Measurements from ENCODE around the gene DOCK2. TPM values are rescaled to one million over a fixed set of nuclear protein-coding genes. Genes with fewer than 3 reads are reported as not detected.

The DOCK2 gene
- total and polyA plus RNA-seq, 12 donors: 3.3 to 59.5 (median 21.0) TPM

DNA sequence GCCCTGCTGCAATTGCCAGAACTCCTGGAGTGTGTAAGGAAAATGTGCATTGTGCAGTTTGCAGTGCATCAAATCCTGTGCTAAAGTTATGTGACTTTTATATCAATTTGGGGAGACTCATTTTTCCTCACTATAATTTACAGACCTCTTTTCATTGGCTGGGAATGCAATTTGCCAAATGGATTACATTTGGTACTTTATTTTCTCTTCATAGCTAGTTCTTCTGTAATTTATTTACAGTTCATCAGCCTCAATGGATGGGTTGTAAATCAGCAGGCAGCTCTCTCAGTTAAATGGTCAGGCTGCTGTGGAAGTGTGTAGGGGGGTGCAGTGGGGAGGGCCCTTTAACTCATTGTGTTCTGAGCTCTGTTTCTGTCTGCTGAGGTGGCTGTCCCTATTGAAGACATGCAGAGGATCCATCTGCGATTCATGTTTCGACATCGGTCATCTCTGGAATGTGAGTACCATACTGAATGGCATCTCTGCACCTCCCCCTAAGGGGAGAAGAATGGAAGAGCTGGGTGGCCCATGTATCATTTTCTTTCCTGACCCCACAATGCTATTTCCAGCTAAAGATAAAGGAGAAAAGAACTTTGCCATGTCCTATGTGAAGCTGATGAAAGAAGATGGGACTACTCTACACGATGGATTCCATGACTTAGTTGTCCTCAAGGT lies 74.6 kb downstream of the DOCK2 start:
- 77 to 94% (median 86%) methylated on average over 4 of the region's 4 CpGs for WGBS, 4 donors
- intact Hi-C loops (cut with DNase I): no loop called here
- H3K4me1 ChIP-seq (replicated peaks in 1 of 2): peaks cover 6 to 12% of the 10 kb centered on the region in 2 donors
- no peak overlapping the region for H3K27ac ChIP-seq
- no peaks in the 10 kb centered on the region for H3K9me3 ChIP-seq (replicated peaks in 1 of 3)
- DNase-seq: no peak
- TF ChIP-seq, protein P1, sequence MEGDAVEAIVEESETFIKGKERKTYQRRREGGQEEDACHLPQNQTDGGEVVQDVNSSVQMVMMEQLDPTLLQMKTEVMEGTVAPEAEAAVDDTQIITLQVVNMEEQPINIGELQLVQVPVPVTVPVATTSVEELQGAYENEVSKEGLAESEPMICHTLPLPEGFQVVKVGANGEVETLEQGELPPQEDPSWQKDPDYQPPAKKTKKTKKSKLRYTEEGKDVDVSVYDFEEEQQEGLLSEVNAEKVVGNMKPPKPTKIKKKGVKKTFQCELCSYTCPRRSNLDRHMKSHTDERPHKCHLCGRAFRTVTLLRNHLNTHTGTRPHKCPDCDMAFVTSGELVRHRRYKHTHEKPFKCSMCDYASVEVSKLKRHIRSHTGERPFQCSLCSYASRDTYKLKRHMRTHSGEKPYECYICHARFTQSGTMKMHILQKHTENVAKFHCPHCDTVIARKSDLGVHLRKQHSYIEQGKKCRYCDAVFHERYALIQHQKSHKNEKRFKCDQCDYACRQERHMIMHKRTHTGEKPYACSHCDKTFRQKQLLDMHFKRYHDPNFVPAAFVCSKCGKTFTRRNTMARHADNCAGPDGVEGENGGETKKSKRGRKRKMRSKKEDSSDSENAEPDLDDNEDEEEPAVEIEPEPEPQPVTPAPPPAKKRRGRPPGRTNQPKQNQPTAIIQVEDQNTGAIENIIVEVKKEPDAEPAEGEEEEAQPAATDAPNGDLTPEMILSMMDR (IDR thresholded peaks at IDR 0.05): no peak
- H3K36me3 ChIP-seq (replicated peaks in 1 of 2): no peaks in the 10 kb centered on the region
- H3K27me3 ChIP-seq: no peaks in the 10 kb centered on the region
- no peak overlapping the region for H3K4me3 ChIP-seq

DNA sequence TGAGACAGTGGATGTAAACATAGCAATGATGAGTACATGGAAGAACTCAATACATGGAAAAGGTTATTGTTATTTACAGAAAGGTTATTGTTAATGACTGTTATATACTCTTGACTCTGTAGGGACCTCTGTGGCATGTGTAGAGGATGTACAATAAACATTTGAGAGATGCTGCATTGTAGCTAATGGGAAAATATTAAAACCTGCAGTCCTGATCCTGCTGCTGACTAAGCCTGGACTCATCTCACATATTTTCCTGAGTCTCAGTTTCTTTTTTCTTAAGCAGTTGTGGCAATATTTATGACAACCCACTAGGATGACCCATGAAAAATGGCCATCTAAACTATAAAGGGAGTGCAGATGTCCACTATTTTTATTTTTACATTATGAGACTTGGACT lies 75.4 kb downstream of the DOCK2 start:
- no peaks in the 10 kb centered on the region for H3K36me3 ChIP-seq (replicated peaks in 1 of 2)
- H3K27ac ChIP-seq: no peak overlapping the region
- H3K9me3 ChIP-seq (replicated peaks in 1 of 3): no peaks in the 10 kb centered on the region
- no peak for TF ChIP-seq POLR2A (IDR thresholded peaks at IDR 0.05)
- TF ChIP-seq, protein P1 (IDR thresholded peaks at IDR 0.05): no peak
- H3K27me3 ChIP-seq: no peaks in the 10 kb centered on the region
- H3K4me1 ChIP-seq (replicated peaks in 1 of 2): peaks cover under 1 to 9% of the 10 kb centered on the region in 2 donors
- intact Hi-C loops (cut with DNase I): no loop called here
- DNase-seq: no peak
- no peak overlapping the region for H3K4me3 ChIP-seq

DNA sequence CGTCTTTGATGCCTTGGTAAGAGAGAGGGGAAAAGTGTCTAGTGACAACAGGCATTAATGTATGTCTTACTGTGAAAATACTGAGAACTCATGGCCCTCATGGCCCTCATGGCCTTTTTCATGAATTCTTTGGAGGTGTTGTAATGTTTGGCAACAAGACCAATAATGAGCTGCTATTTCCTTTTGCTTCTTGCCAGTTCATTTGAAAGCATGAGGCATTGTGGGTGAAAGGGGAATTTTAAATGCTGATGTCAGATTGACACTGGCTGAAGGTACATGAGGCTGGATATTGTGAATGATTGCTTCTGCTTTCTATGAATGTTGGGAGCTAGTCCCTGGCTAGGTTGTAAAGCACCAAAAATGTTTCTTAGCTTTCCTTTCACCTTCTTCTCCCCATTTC lies 79.2 kb downstream of the DOCK2 start:
- Histone ChIP-seq H3K27me3 (no peaks in the 10 kb centered on the region), H3K4me3 (no peak overlapping the region), H3K9me3 (replicated peaks in 1 of 3) (no peaks in the 10 kb centered on the region), H3K27ac (no peak overlapping the region), H3K4me1 (replicated peaks in 1 of 2) (peaks cover 14 to 19% of the 10 kb centered on the region in 2 donors), H3K36me3 (replicated peaks in 1 of 2) (no peaks in the 10 kb centered on the region)
- 67 to 72% (median 72%) methylated on average over 1 of the region's 1 CpG for WGBS, 4 donors
- no peak for DNase-seq
- intact Hi-C loops (cut with DNase I): no loop called here
- TF ChIP-seq POLR2A (IDR thresholded peaks at IDR 0.05): no peak
- TF ChIP-seq, protein P1 (IDR thresholded peaks at IDR 0.05): no peak

DNA sequence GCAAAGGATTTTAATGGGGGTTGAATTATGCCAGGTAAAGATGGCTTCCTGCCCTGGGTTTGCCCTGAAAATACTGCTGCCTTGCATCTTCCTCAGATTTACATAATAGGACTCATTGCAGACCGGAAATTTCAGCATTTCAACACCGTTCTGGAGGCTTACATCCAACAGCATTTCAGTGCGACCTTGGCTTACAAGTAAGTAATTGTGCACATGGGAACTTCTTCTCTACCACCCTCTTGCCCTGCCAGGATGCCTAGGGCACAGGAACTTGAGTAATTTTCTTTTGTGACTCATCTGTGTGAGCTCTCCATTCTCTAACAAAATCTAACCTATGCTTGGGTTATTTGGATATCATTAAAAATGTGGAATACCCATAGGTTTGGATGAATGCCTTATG lies 80.2 kb downstream of the DOCK2 start:
- H3K36me3 ChIP-seq (replicated peaks in 1 of 2): no peaks in the 10 kb centered on the region
- H3K4me3 ChIP-seq: no peak overlapping the region
- 30 to 61% (median 32%) methylated on average over 3 of the region's 3 CpGs; no CpG with 5 or more reads in 1 of the 4 donors for WGBS, 4 donors
- intact Hi-C loops (cut with DNase I): no loop called here
- no peak for TF ChIP-seq POLR2A (IDR thresholded peaks at IDR 0.05)
- DNase-seq: peak in 6 of 7 donors; percentile 50 to 72 (median 64)
- H3K9me3 ChIP-seq (replicated peaks in 1 of 3): no peaks in the 10 kb centered on the region
- H3K27me3 ChIP-seq: no peaks in the 10 kb centered on the region
- H3K4me1 ChIP-seq (replicated peaks in 1 of 2): peaks cover 14 to 19% of the 10 kb centered on the region in 2 donors
- peak overlapping the region in 2 of 5 donors; percentile 12 to 22 for H3K27ac ChIP-seq

All from adrenal gland (tissue), 12 donors.